K562 treated with DMSO at 1 percent for 12 hours (cell line): ENCODE measurements around the gene WNT6. TPM values are rescaled to one million over a fixed set of nuclear protein-coding genes. Genes with fewer than 3 reads are reported as not detected.

Experiments used
- total RNA-seq: library from RNA; unstranded; fragments of 300-600 nt; gene quantifications from 2 replicates; pipeline ENCODE4 v1.2.3, GENCODE V29; 2022; ENCODE audit not compliant: insufficient read depth

The WNT6 gene
- total RNA-seq: not detected in 2 replicates

GRCh38 chr2:218859556-218859987, at the start of gene WNT6:
WNT6 (plus strand) TSS chr2:218859805; CDS start chr2:218860038, 233 bp downstream.

GRCh38 chr2:218831378-218831990, 28.1 kb upstream of the WNT6 start, which contains the start of gene PRKAG3:
PRKAG3 (minus strand) TSS chr2:218831803.

GRCh38 chr2:218880102-218880858, 20.7 kb downstream of the WNT6 start, which contains the start of gene WNT10A:
WNT10A (plus strand) TSS chr2:218880852; CDS start chr2:218880996, 144 bp downstream.

Other genes with a start within 250 kb of the WNT6 start
- gene ZNF142, start 200.2 kb upstream of the WNT6 start, total RNA-seq: 2.5 and 14.3 TPM in 2 replicates
- 23.2 TPM in 2 replicates for gene BCS1L, start 200.1 kb upstream of the WNT6 start, total RNA-seq
- gene RNF25, start 187.8 kb upstream of the WNT6 start, total RNA-seq: 22.6 and 38.6 TPM in 2 replicates
- 4.2 and 6.8 TPM in 2 replicates for gene STK36, start 187.7 kb upstream of the WNT6 start, total RNA-seq
- 28.0 and 54.8 TPM in 2 replicates for gene TTLL4, start 149.0 kb upstream of the WNT6 start, total RNA-seq
- not detected in 2 replicates for gene CYP27A1, start 77.7 kb upstream of the WNT6 start, total RNA-seq
- gene PRKAG3, start 28.0 kb upstream of the WNT6 start, total RNA-seq: not detected in 2 replicates
- not detected in 2 replicates for gene WNT10A, start 21.0 kb downstream of the WNT6 start, total RNA-seq
- not detected in 2 replicates for gene CDK5R2, start 99.9 kb downstream of the WNT6 start, total RNA-seq
- 0.60 TPM in 1 of 2 replicates, not detected in the other for gene FEV, start 125.4 kb downstream of the WNT6 start, total RNA-seq
- gene CRYBA2, start 133.6 kb downstream of the WNT6 start, total RNA-seq: not detected in 2 replicates
- gene CFAP65, start 181.7 kb downstream of the WNT6 start, total RNA-seq: not detected in 2 replicates
- gene IHH, start 201.1 kb downstream of the WNT6 start, total RNA-seq: not detected in 2 replicates